ENCODE data around the gene DOK5. TPM values are rescaled to one million over a fixed set of nuclear protein-coding genes. Genes with fewer than 3 reads are reported as not detected.

Gene DOK5
- total RNA-seq, 1 donor from 2014 or later, result 2.9 TPM

DNA sequence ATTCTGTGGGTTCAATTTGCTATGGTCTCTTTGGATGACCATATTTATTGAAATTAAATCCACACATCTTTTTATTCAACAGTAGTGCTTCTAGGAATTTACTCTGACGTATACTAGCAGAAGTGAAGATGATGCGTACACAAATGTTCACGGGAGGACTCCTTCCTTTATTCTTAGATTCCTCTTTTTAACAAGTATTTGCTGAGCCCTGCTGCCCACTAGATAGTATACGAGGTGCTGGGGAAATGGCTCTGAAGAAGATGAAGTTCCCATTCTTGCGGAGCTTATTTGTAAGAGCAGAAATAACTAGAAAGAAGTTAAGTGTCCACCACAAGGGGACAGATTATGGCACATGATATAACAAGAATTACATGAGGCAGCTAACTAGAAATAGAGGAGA, 145.2 kb downstream of the DOK5 start:
- Mint-ChIP-seq H3K9me3 (no peaks in the 10 kb centered on the region), H3K4me1 (ENCODE audit: low read depth) (no peaks in the 10 kb centered on the region), H3K36me3 (ENCODE audit: low read depth) (no peaks in the 10 kb centered on the region), H3K27me3 (ENCODE audit: low read depth) (no peaks in the 10 kb centered on the region), H3K27ac (no peak overlapping the region), H3K4me3 (ENCODE audit: low read depth) (no peak overlapping the region)
- no peak for DNase-seq (ENCODE audit: low spot score)
- intact Hi-C loops (cut with micrococcal nuclease), result no loop called here

DNA sequence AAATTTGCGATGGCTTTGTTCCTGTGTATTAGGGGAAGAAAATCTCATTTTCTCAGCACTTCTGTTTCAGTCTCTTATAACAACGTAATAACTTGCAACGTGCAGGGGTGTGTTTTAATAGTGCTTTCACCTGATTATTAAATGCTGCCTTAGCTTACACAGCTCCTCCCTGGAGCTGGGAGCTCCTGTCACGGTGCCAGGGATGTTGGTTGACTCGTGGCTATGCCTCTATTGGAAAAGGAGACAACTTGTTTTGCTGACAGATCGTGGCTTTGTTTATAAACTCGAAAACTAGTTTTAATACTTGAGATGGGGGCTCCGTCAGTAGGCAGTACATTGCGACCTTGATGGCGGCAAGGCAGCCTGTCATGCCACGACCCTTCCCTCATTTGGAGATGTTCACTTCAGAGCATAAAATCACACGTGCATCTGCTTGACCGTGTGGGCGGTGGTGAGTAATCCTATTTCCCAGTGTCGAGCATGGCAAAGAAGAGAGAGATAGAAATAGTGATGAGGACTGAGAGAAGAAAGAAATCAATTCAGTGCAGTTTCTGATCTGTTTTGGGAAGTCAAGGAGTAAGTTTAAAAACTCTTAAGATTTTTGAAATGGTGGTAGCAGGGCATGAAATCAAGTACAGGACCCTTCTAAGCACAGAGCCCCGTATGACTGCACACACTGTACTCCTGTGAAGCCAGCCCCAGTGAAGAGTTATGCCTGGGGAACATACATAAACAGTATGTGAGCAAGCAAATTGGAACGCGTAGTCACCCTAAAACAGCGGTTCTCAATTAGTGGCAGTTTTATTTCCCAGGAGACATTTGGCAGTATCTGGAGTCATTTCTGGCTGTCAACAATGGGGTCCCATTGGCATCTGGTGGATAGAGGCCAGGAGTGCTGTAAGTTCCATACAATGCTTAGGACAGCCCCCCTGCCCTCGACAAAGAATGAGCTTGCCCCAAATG, 147.2 kb downstream of the DOK5 start:
- Mint-ChIP-seq H3K36me3 (ENCODE audit: low read depth) (no peaks in the 10 kb centered on the region), H3K4me3 (ENCODE audit: low read depth) (no peak overlapping the region), H3K27ac (no peak overlapping the region), H3K9me3 (no peaks in the 10 kb centered on the region), H3K27me3 (ENCODE audit: low read depth) (no peaks in the 10 kb centered on the region), H3K4me1 (ENCODE audit: low read depth) (no peaks in the 10 kb centered on the region)
- intact Hi-C loops (cut with micrococcal nuclease), result no loop called here
- DNase-seq (ENCODE audit: low spot score), result no peak

DNA sequence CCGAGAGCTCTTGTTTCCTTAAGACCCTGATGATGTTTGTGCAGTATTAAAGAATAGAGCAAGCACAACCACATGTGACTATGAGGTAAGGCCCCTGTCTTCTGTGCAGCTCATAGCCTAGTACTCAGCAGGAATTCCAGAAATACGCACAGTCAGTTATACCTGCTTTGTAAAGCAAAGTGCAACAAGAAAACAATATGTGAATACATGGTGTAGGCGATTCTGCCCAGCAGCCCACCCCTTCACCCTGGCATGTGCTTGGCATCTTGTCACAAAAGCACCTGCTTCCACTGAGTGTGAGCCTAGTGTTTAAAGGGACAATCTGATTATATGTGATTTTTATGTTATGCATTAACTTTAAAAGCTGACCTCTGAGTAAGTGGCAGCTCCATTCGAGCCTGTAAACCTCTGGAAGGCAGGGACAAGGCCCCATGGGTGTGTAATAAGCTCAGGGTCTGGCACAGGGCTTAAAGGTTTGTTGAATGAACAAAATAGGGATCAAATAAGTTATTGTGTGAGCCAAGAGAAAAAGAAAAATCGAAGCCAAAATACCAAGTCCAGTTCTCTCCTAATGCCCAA, 148.7 kb downstream of the DOK5 start:
- Mint-ChIP-seq H3K9me3 (no peaks in the 10 kb centered on the region), H3K27ac (no peak overlapping the region), H3K4me1 (ENCODE audit: low read depth) (no peaks in the 10 kb centered on the region), H3K27me3 (ENCODE audit: low read depth) (no peaks in the 10 kb centered on the region), H3K4me3 (ENCODE audit: low read depth) (no peak overlapping the region), H3K36me3 (ENCODE audit: low read depth) (no peaks in the 10 kb centered on the region)
- DNase-seq (ENCODE audit: low spot score), result no peak
- intact Hi-C loops (cut with micrococcal nuclease), result no loop called here

DNA sequence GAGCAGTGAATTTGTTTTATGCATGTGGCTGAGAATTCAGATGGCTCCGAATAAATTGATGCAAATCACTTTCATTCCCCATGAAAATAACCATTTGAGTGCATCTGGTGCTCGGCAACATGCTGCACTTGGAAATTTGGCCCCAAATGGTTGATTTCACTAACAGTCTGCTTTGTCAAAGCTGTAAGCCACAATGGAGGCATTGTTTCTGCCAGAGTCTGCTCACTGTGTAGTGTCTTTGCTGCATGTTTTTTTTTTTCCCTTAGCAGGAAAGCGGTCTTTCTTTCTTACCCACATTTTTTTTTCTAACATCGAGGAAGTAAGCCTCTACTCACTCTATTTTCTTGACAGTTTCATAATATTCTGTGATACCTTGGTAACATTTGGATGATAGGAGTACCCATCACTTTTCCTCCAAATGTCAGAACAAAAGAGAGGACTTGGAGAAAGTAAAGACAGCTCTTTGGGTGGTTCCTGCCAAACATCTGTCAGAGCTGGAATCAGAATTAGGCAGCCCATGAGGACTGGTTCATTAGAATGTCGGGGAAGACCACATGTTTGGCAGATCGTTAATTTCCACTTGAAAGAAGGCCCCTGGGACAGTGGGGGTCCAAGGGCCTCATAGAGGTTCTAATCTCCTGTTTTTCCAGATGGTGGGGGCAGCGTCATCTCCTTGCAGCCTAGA, 149.5 kb downstream of the DOK5 start:
- Mint-ChIP-seq H3K9me3 (no peaks in the 10 kb centered on the region), H3K27me3 (ENCODE audit: low read depth) (no peaks in the 10 kb centered on the region), H3K4me1 (ENCODE audit: low read depth) (no peaks in the 10 kb centered on the region), H3K36me3 (ENCODE audit: low read depth) (no peaks in the 10 kb centered on the region), H3K4me3 (ENCODE audit: low read depth) (no peak overlapping the region), H3K27ac (no peak overlapping the region)
- intact Hi-C loops (cut with micrococcal nuclease), result no loop called here
- DNase-seq (ENCODE audit: low spot score), result no peak

DNA sequence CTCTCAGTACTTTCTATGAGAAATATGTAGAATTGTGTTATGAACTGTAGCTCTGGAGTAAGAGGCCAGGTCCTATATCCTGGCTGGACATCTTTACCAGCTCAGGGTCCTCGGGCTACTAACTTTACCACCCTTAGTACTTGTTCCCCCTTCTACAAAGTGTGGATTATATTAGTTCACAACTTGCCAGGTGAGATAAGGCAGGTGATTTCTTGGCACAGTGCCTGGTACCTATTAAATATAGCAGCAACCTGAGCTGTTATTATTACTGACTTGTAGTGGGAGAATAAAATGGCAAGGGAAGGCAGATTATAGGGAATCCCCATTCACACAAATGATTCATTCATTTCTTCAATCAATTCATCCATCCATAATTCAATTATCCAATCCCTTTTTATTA, 150.1 kb downstream of the DOK5 start:
- H3K4me3 Mint-ChIP-seq (ENCODE audit: low read depth), result no peak overlapping the region
- no peak overlapping the region for H3K27ac Mint-ChIP-seq
- H3K4me1 Mint-ChIP-seq (ENCODE audit: low read depth), result no peaks in the 10 kb centered on the region
- H3K9me3 Mint-ChIP-seq, result no peaks in the 10 kb centered on the region
- no peak for DNase-seq (ENCODE audit: low spot score)
- no peaks in the 10 kb centered on the region for H3K27me3 Mint-ChIP-seq (ENCODE audit: low read depth)
- no peaks in the 10 kb centered on the region for H3K36me3 Mint-ChIP-seq (ENCODE audit: low read depth)
- intact Hi-C loops (cut with micrococcal nuclease), result no loop called here

DNA sequence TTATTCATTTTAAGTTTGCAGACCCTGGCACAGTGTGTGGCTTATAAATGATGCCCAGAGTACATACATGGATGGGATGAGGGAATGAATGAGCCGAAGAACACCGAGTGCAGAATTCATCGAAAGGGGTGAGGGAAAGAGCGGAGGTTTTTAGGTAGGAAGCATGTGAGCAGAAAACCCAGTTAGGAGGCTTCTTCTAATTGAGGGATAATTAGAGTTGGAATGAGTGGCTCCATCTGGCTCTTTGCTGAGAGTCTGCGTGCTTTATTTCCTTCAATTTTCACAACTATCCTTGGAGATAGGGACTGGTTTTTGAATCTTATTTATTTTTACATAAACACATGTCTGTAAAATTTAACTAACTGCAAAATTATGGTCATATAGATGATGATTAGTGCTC, 150.7 kb downstream of the DOK5 start:
- no peak for DNase-seq (ENCODE audit: low spot score)
- Mint-ChIP-seq H3K4me1 (ENCODE audit: low read depth) (no peaks in the 10 kb centered on the region), H3K27ac (no peak overlapping the region), H3K4me3 (ENCODE audit: low read depth) (no peak overlapping the region), H3K36me3 (ENCODE audit: low read depth) (no peaks in the 10 kb centered on the region), H3K27me3 (ENCODE audit: low read depth) (no peaks in the 10 kb centered on the region), H3K9me3 (no peaks in the 10 kb centered on the region)
- intact Hi-C loops (cut with micrococcal nuclease), result no loop called here

DNA sequence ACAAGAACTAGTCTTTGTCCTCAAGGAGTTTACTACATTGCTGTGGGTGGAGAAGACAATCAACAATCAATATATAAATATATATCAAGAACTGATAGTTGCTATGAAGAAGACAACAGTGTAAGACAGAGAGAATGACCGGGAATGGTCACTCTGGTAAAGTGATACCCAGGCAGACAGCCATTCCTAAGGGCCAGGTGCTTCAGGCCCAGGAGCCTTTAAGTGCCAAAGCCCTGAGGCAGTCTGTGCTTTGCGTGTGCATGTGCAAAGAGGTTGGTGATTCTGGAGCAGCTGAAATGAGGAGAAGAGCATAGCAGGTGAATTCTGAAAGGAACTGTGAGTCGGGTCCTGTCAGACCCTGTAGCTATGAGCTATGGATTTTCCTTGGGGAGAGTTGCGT, 154.2 kb downstream of the DOK5 start:
- no peaks in the 10 kb centered on the region for H3K36me3 Mint-ChIP-seq (ENCODE audit: low read depth)

DNA sequence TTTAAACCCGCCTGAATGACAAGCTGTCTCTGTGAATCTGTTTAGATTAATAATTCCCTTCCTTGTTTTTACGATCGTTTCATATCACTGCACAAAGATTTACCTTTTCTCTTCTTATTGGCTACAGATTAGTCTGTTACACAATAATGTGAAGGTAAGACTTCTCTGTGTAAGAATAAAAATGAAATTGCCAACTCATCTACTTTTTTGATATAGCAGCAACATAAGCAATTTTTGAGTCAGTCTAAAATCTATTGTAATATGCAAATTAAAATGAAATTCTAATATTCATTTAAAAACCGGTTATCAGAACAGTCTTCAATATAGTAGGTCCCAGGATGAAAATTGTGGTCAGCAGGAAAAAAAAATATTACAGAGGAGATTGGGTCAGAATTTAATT, 155.2 kb downstream of the DOK5 start:
- H3K27me3 Mint-ChIP-seq (ENCODE audit: low read depth), result no peaks in the 10 kb centered on the region
- no peak overlapping the region for H3K4me3 Mint-ChIP-seq (ENCODE audit: low read depth)
- intact Hi-C loops (cut with micrococcal nuclease), result no loop called here
- H3K27ac Mint-ChIP-seq, result no peak overlapping the region
- H3K36me3 Mint-ChIP-seq (ENCODE audit: low read depth), result no peaks in the 10 kb centered on the region
- no peak for DNase-seq (ENCODE audit: low spot score)
- H3K9me3 Mint-ChIP-seq, result no peaks in the 10 kb centered on the region
- no peaks in the 10 kb centered on the region for H3K4me1 Mint-ChIP-seq (ENCODE audit: low read depth)

More for the DNA sequence above, 154.2 kb downstream of the DOK5 start:
- Mint-ChIP-seq H3K27ac (no peak overlapping the region), H3K4me1 (ENCODE audit: low read depth) (no peaks in the 10 kb centered on the region), H3K27me3 (ENCODE audit: low read depth) (no peaks in the 10 kb centered on the region), H3K4me3 (ENCODE audit: low read depth) (no peak overlapping the region), H3K9me3 (no peaks in the 10 kb centered on the region)
- intact Hi-C loops (cut with micrococcal nuclease), result no loop called here
- no peak for DNase-seq (ENCODE audit: low spot score)

DNA sequence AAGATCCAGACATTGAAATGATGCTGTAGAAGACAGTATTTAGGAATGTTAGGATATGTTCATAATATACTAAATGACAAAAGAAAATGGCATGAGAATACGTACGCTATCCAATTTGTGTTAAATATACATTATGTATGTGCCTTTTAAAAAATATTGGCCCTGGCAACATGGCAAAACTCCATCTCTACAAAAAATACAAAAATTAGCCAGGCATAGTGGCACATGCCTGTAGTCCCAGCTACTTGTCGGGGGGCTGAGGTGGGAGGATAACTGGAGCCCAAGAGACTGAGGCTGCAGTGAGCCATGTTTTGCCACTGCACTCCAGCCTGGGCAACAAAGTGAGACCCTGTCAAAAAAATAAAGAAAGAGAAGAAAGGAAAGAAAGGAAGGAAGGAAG, 155.7 kb downstream of the DOK5 start:
- Mint-ChIP-seq H3K27me3 (ENCODE audit: low read depth) (no peaks in the 10 kb centered on the region), H3K4me1 (ENCODE audit: low read depth) (no peaks in the 10 kb centered on the region), H3K4me3 (ENCODE audit: low read depth) (no peak overlapping the region), H3K27ac (no peak overlapping the region), H3K36me3 (ENCODE audit: low read depth) (no peaks in the 10 kb centered on the region), H3K9me3 (no peaks in the 10 kb centered on the region)
- DNase-seq (ENCODE audit: low spot score), result no peak
- intact Hi-C loops (cut with micrococcal nuclease), result no loop called here

DNA sequence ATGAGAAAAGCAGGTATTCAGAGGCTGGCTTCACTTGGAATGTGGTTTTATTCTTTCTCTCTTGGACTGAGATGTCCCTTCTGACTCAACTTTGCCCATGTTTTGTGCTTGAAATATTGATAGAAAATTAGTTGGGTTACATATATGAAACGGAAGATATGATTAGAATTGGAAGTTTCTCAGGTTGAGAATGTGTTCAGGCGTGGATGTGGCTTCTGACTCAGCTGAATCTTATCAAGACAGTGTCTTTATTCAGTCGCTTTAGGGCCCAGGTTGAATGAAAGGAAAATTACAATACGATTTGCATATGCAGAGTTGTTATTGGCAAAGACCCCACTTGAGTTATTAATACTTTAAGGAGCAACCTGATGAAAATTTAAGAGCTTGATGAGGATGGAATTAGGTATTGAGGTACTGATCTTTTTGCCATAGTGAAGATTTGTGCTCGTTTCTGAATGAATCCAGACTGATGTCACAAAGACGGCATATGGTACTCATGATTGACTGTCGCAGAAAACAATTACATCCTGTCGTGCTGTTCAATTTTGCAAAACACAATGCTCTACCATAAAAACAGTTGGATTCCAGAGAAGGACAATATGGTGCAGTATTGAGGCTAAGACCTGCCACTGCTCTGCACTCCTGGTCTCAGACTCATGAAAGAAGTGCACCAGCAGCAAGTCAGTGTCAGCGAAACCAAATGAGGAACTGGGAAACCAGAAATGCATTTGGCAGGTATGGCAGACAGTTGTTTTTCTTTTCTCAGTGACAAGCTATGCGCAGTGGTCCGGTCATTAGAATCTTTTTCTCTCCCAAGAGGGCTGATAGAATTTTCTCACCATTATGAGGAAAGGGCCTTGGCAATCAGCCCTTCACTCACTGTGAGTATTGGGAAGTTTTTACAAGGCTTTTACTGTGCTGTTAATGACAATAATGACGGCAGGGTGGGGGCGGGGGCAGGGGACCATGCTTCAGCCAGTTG, 158.3 kb downstream of the DOK5 start:
- Mint-ChIP-seq H3K27me3 (ENCODE audit: low read depth) (no peaks in the 10 kb centered on the region), H3K9me3 (no peaks in the 10 kb centered on the region), H3K27ac (no peak overlapping the region), H3K36me3 (ENCODE audit: low read depth) (no peaks in the 10 kb centered on the region), H3K4me3 (ENCODE audit: low read depth) (no peak overlapping the region), H3K4me1 (ENCODE audit: low read depth) (no peaks in the 10 kb centered on the region)
- DNase-seq (ENCODE audit: low spot score), result no peak
- intact Hi-C loops (cut with micrococcal nuclease), result no loop called here

DNA sequence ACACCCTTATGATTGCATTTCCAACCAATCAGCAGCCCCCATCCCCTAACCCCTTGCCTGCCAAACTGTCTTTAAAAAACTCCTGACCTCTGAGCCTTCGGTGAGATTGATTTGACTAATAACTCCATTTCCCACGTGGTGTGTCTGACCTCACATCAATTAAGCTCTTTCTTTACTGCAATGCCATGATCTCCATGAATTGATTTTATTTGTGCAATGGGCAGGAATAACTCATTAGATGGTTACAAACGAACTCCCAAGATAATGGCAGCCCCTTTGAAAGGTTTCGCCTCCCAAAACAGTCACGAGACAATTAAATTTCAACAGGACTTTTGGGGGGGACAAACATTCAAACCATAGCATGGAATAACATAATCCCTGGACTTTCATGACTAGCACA, 161.2 kb downstream of the DOK5 start:
- no peaks in the 10 kb centered on the region for H3K27me3 Mint-ChIP-seq (ENCODE audit: low read depth)
- H3K27ac Mint-ChIP-seq, result no peak overlapping the region
- H3K36me3 Mint-ChIP-seq (ENCODE audit: low read depth), result no peaks in the 10 kb centered on the region
- H3K9me3 Mint-ChIP-seq, result no peaks in the 10 kb centered on the region
- DNase-seq (ENCODE audit: low spot score), result no peak
- H3K4me1 Mint-ChIP-seq (ENCODE audit: low read depth), result no peaks in the 10 kb centered on the region
- intact Hi-C loops (cut with micrococcal nuclease), result no loop called here
- no peak overlapping the region for H3K4me3 Mint-ChIP-seq (ENCODE audit: low read depth)

DNA sequence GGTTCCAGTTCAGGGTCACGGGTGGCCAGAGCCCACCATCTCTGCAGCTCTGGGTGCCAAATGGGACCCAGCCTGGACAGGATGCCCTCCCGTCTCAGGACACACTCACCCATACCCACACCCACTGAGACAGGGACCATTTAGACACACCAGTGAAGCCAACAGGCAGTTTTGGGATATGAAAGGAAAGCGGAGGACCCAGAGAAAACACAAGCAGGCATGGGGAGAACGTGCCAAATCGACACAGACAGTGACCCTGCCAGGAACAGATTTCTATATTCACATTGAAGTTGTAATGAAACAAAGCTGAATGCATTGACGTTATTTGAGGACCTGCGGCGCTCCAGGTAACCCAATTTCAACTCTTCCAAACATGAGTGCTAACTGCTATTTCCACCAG, 164.5 kb downstream of the DOK5 start:
- H3K4me1 Mint-ChIP-seq (ENCODE audit: low read depth), result no peaks in the 10 kb centered on the region
- no peak overlapping the region for H3K27ac Mint-ChIP-seq
- DNase-seq (ENCODE audit: low spot score), result no peak
- H3K9me3 Mint-ChIP-seq, result no peaks in the 10 kb centered on the region
- H3K4me3 Mint-ChIP-seq (ENCODE audit: low read depth), result no peak overlapping the region
- H3K36me3 Mint-ChIP-seq (ENCODE audit: low read depth), result no peaks in the 10 kb centered on the region
- no peaks in the 10 kb centered on the region for H3K27me3 Mint-ChIP-seq (ENCODE audit: low read depth)
- intact Hi-C loops (cut with micrococcal nuclease), result no loop called here
